Measurements from ENCODE around the gene MET.

The MET gene

DNA sequence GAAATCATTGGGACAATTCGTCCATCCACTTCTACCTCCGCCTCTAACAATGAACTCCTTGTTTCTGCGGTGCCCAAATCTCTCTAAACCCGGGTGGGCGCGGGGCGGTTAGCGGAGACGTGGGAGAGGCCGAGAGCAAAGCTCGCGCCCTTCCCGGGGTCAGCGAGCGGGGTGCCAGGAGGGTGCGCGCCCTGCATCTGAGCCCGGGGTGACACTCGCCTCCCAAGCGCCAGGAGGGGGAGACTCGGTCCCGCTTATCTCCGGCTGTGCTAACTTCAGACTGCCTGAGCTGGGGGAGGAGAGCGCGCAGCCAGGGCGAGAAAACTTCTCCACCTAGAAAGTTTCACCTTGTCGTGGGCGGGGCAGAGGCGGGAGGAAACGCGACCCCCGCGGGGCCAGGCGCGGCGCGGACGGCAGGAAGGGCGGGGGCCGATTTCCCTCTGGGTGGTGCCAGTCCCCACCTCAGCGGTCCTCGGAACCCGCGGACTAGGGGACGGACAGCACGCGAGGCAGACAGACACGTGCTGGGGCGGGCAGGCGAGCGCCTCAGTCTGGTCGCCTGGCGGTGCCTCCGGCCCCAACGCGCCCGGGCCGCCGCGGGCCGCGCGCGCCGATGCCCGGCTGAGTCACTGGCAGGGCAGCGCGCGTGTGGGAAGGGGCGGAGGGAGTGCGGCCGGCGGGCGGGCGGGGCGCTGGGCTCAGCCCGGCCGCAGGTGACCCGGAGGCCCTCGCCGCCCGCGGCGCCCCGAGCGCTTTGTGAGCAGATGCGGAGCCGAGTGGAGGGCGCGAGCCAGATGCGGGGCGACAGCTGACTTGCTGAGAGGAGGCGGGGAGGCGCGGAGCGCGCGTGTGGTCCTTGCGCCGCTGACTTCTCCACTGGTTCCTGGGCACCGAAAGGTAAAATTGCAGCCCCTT, at the start of gene MET:
TSS of gene MET (plus strand) at position 516 of the 915 bp plus-strand sequence. CDS start 26,889 bp downstream, outside the sequence.
- peak; percentile 83 for DNase-seq
- Mint-ChIP-seq H3K4me3 (peak within 1 kb of the TSS; percentile 87), H3K27ac (no peak within 1 kb of the TSS), H3K4me1 (peaks cover 25% of the 10 kb centered on the region), H3K27me3 (ENCODE audit: low read depth, poor library complexity) (peaks cover 83% of the 10 kb centered on the region), H3K36me3 (ENCODE audit: low read depth) (no peaks in the 10 kb centered on the region), H3K9me3 (peaks cover 4% of the 10 kb centered on the region)
- TF ChIP-seq, protein P1, sequence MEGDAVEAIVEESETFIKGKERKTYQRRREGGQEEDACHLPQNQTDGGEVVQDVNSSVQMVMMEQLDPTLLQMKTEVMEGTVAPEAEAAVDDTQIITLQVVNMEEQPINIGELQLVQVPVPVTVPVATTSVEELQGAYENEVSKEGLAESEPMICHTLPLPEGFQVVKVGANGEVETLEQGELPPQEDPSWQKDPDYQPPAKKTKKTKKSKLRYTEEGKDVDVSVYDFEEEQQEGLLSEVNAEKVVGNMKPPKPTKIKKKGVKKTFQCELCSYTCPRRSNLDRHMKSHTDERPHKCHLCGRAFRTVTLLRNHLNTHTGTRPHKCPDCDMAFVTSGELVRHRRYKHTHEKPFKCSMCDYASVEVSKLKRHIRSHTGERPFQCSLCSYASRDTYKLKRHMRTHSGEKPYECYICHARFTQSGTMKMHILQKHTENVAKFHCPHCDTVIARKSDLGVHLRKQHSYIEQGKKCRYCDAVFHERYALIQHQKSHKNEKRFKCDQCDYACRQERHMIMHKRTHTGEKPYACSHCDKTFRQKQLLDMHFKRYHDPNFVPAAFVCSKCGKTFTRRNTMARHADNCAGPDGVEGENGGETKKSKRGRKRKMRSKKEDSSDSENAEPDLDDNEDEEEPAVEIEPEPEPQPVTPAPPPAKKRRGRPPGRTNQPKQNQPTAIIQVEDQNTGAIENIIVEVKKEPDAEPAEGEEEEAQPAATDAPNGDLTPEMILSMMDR (IDR thresholded peaks at IDR 0.05): peak; percentile 15

- TF ChIP-seq, protein P1 (IDR thresholded peaks at IDR 0.05): no peak
These were observed 45.1 kb upstream of the MET start for GRCh38 chr7:116626886-116627285.

DNA sequence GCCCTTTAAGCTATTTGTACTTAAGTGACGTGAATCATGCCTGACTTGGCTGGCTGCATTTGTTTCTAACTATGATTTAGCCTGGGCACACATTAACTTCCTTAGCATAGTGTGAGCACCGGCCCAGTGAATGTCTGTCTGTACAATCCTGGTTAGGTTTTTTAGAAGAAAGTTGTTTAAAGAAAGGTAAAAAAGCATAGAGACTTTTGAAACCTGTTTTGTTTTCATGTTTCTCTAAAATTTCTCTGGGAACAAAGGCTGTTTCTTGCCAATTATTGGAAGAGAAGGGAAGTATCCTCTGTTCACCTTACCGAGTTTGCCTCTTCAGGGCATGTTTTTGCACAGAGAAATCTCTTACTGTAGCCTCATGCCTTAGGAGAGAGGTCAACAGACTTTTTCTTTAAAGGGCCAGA, 42.9 kb upstream of the MET start:
- TF ChIP-seq, protein P1 (IDR thresholded peaks at IDR 0.05): no peak
- DNase-seq: no peak

More at GRCh38 chr7:116626886-116627285, 45.1 kb upstream of the MET start:
- Mint-ChIP-seq H3K27me3 (ENCODE audit: low read depth, poor library complexity) (peaks cover 16% of the 10 kb centered on the region), H3K9me3 (peaks cover 4% of the 10 kb centered on the region), H3K27ac (no peak overlapping the region), H3K36me3 (ENCODE audit: low read depth) (no peaks in the 10 kb centered on the region), H3K4me1 (peaks cover 20% of the 10 kb centered on the region), H3K4me3 (no peak overlapping the region)
- no peak for DNase-seq

DNA sequence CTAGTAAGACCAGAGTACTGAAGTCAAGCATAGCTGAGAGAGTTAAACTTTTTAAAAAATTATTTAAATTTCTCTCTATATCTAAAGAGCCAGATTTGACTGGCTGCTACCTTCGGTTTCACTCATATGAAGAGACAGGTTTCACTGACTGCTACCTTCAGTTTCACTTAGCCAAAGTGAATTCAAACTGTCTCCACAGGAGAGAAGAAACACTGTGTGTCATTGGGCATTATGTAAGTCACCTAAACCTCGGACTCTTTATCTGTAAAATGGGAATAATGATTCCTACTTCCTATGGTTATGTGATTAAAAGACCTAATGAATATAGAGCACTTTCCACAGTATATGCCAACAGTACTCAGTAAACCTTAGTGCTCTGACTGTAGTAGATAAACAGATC, 41.6 kb upstream of the MET start:
- H3K4me3 Mint-ChIP-seq: no peak overlapping the region

More for the DNA sequence above, 42.9 kb upstream of the MET start:
- Mint-ChIP-seq H3K4me3 (no peak overlapping the region), H3K9me3 (no peaks in the 10 kb centered on the region), H3K27me3 (ENCODE audit: low read depth, poor library complexity) (peaks cover 16% of the 10 kb centered on the region), H3K27ac (no peak overlapping the region), H3K4me1 (peaks cover 42% of the 10 kb centered on the region), H3K36me3 (ENCODE audit: low read depth) (no peaks in the 10 kb centered on the region)

DNA sequence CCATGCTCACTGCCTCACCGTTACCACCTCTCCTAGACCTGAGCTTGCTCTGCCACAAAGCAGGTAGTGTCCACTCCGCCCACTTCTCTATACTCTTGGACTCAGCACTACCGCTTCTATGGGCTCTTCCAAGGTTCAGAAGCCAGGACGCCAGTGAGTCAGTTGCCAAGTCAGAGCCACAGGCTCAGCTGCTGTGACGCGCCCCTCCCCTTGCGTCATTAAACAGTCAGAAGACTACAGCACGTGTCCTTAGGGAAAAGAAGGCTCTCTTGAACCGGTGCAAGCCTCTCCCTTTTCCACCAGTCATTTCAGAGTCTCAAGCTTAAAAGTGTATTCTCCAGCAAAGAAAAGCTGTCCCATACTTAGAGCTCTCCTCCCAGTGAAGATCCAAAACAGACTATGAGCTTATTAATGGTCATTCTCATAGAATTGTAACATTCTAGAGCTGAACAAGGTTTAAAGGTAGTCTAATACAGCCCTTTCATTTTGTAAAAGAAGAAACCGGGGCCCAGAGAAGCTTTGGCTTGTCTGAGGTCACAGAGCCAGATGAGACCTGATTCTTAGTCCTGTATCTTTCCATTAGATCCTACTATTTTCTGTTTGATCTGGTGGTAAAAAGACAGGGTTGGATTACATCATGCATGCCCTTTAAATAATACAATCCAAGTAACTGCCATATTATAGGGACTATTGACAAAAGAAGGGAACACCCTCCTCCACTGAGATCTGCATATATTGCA, 40.9 kb upstream of the MET start:
- Mint-ChIP-seq H3K36me3 (ENCODE audit: low read depth) (no peaks in the 10 kb centered on the region), H3K4me1 (peaks cover 57% of the 10 kb centered on the region), H3K4me3 (peak overlapping the region; percentile 7), H3K9me3 (no peaks in the 10 kb centered on the region), H3K27ac (peak overlapping the region; percentile 1), H3K27me3 (ENCODE audit: low read depth, poor library complexity) (peaks cover 10% of the 10 kb centered on the region)
- peak; percentile 24 for DNase-seq
- TF ChIP-seq, protein P1 (IDR thresholded peaks at IDR 0.05): no peak

More for the DNA sequence above, 41.6 kb upstream of the MET start:
- Mint-ChIP-seq H3K27ac (no peak overlapping the region), H3K27me3 (ENCODE audit: low read depth, poor library complexity) (peaks cover 14% of the 10 kb centered on the region), H3K4me1 (peaks cover 50% of the 10 kb centered on the region), H3K9me3 (no peaks in the 10 kb centered on the region), H3K36me3 (ENCODE audit: low read depth) (no peaks in the 10 kb centered on the region)
- TF ChIP-seq, protein P1 (IDR thresholded peaks at IDR 0.05): no peak
- no peak for DNase-seq
